ENCODE data around the gene ZNF587B.

DNA sequence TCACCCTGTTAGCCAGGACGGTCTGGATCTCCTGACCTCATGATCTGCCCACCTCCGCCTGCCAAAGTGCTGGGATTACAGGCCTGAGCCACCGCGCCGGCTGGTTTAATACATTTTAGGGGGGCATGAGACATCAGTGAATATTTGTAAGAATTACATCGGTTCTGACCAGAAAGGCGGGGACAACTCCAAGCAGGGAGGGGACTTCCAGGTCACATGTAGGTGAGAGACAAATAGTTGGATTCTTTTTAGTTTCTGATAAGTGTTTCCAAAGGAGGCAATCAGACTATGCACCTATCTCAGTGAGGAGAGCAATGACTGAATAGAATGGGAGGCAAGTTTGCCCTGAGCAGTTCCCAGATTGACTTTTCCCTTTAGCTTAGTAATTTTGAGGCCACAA lies 11.7 kb upstream of the ZNF587B start:
- TF ChIP-seq, protein P1, sequence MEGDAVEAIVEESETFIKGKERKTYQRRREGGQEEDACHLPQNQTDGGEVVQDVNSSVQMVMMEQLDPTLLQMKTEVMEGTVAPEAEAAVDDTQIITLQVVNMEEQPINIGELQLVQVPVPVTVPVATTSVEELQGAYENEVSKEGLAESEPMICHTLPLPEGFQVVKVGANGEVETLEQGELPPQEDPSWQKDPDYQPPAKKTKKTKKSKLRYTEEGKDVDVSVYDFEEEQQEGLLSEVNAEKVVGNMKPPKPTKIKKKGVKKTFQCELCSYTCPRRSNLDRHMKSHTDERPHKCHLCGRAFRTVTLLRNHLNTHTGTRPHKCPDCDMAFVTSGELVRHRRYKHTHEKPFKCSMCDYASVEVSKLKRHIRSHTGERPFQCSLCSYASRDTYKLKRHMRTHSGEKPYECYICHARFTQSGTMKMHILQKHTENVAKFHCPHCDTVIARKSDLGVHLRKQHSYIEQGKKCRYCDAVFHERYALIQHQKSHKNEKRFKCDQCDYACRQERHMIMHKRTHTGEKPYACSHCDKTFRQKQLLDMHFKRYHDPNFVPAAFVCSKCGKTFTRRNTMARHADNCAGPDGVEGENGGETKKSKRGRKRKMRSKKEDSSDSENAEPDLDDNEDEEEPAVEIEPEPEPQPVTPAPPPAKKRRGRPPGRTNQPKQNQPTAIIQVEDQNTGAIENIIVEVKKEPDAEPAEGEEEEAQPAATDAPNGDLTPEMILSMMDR (IDR thresholded peaks at IDR 0.05): no peak
- TF ChIP-seq POLR2A (IDR thresholded peaks at IDR 0.05): no peak
